Measurements from ENCODE around the gene ARHGEF33. TPM values are rescaled to one million over a fixed set of nuclear protein-coding genes. Genes with fewer than 3 reads are reported as not detected.
A peak's percentile ranks its signal among the peaks of the same experiment; 100 is the strongest.

Gene ARHGEF33
- total and polyA plus RNA-seq, 12 donors, result 0.06 to 0.99 (median 0.41) TPM

GRCh38 chr2:38875227-38875575 is 14.5 kb upstream of the ARHGEF33 start:
- TF ChIP-seq CTCF (IDR thresholded peaks at IDR 0.05), result no peak
- intact Hi-C loops (cut with DNase I), result no loop called here
- DNase-seq (no peak), ATAC-seq (peak in 4 of 8 donors; percentile 2 to 25 (median 12))
- H3K4me3 ChIP-seq, result peak overlapping the region; percentile 64 to 95 (median 86)
- peaks cover 0 to 3% (median 0%) of the 10 kb centered on the region in 9 donors for H3K36me3 ChIP-seq
- H3K27ac ChIP-seq, result peak overlapping the region; percentile 9 to 83 (median 65)
- 1% methylated on average over 10 of the region's 10 CpGs for WGBS, 2 donors
- peaks cover 0 to 19% (median 14%) of the 10 kb centered on the region in 9 donors for H3K4me1 ChIP-seq
- H3K27me3 ChIP-seq, result no peaks in the 10 kb centered on the region
- peaks cover 0 to 28% (median 8%) of the 10 kb centered on the region in 11 donors for H3K9me3 ChIP-seq

- Histone ChIP-seq H3K4me1 (peaks cover 0 to 19% (median 14%) of the 10 kb centered on the region in 9 donors), H3K27ac (peak within 1 kb of the TSS; percentile 9 to 83 (median 65)), H3K9me3 (peaks cover 0 to 23% (median 2%) of the 10 kb centered on the region in 11 donors), H3K4me3 (peak within 1 kb of the TSS; percentile 64 to 95 (median 86)), H3K36me3 (peaks cover 0 to 8% (median 0%) of the 10 kb centered on the region in 9 donors), H3K27me3 (no peaks in the 10 kb centered on the region)
- DNase-seq, result peak; percentile 88 to 89
- intact Hi-C loops (cut with DNase I), result no loop called here
- peak; percentile 98 to 100 (median 99) for ATAC-seq
- 0 to 1% methylated on average over 52 of the region's 52 CpGs for WGBS, 2 donors
- no peak for TF ChIP-seq CTCF (IDR thresholded peaks at IDR 0.05)
Observed at GRCh38 chr2:38875576-38876367, 13.9 kb upstream of the ARHGEF33 start, which contains the start of the genes DHX57 and MORN2. DHX57 (minus strand) TSS chr2:38875934; CDS start chr2:38868405, 7,529 bp downstream. MORN2 (plus strand) TSS chr2:38875976.

GRCh38 chr2:38876407-38876806 is 13.3 kb upstream of the ARHGEF33 start:
- DNase-seq (no peak), ATAC-seq (no peak)
- peak overlapping the region; percentile 64 to 95 (median 86) for H3K4me3 ChIP-seq
- intact Hi-C loops (cut with DNase I), result no loop called here
- 26 to 39% methylated on average over 10 of the region's 10 CpGs for WGBS, 2 donors
- H3K27ac ChIP-seq, result peak overlapping the region in 4 of 10 donors; percentile 62 to 83 (median 66)
- peaks cover 0 to 19% (median 14%) of the 10 kb centered on the region in 9 donors for H3K4me1 ChIP-seq
- H3K36me3 ChIP-seq, result peaks cover 0 to 15% (median 3%) of the 10 kb centered on the region in 9 donors
- H3K27me3 ChIP-seq, result no peaks in the 10 kb centered on the region
- peaks cover 0 to 16% (median 0%) of the 10 kb centered on the region in 11 donors for H3K9me3 ChIP-seq
- TF ChIP-seq CTCF (IDR thresholded peaks at IDR 0.05), result no peak

- TF ChIP-seq CTCF (IDR thresholded peaks at IDR 0.05), result no peak
- H3K27me3 ChIP-seq, result no peaks in the 10 kb centered on the region
- H3K27ac ChIP-seq, result no peak overlapping the region
- no peak overlapping the region for H3K4me3 ChIP-seq
- no peaks in the 10 kb centered on the region for H3K4me1 ChIP-seq
- H3K36me3 ChIP-seq, result peaks cover 0 to 26% (median 6%) of the 10 kb centered on the region in 9 donors
- intact Hi-C loops (cut with DNase I), result loop anchor here in 1 of 10 donors (10.0 kb wide), 1 partner anchor 311 kb away; no protein-coding TSS in a partner anchor
- peaks cover 0 to 8% (median 0%) of the 10 kb centered on the region in 11 donors for H3K9me3 ChIP-seq
- DNase-seq, result no peak
- ATAC-seq, result peak in 2 of 8 donors; percentile 39 to 62
Observed at GRCh38 chr2:38886063-38886462, 3.6 kb upstream of the ARHGEF33 start.
